PC-9 (cell line): Measurements from ENCODE around the gene KLK7.
A peak's percentile ranks its signal among the peaks of the same experiment; 100 is the strongest.

Experiments used
- EZH2 ChIP-seq: fragments of 200-600 bp; sonication (generic); IDR thresholded peaks from 2 replicates; pipeline ENCODE4 v1.8.0; 2017; ENCODE audit warnings: antibody characterized with exemption, low read depth
- TF ChIP-seq, protein P1 (sequence below): fragments of 200-600 bp; sonication (generic); conservative IDR thresholded peaks from 2 replicates; pipeline ENCODE4 v1.6.1; 2017; ENCODE audit warnings: mixed run types, antibody characterized with exemption, mild to moderate bottlenecking, moderate library complexity

DNA sequence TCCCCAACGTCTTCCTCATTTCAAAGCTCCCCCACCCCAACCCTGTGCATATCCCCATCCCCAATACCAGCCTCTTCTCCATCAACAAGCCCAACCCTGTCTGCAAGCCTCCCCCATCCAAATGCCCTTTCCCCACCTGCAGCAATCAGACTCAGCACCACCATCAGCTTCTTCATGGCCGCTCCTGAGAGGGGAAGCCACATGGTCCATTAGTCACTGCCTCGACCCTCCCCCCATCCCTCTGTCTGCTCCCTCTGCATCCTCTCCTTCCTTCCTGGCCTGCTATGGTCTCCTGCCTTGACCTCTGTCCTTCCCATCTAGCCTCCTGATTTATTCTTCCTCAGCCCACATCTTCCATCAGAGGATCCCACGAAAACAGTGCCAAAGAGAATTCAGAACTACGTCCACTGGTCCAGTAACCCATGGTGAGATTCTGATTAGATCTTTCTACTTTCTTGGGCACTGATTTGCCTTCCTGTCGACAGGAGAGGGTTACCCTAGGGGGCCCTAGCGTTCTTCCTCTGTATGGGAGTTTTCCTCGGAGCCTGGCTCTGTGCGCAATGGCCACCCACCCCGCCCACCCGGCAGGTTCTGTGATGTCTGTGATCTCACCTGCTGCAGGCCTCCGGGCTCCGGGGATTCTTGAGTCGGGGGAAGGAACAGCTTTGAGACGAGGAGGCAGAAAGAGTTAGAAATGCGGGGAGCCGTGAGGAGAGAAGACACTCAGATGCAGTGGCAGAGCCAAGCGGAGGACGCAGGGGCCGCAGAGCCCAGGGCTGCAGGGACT lies 15.6 kb downstream of the KLK7 start:
- TF ChIP-seq, protein P1, sequence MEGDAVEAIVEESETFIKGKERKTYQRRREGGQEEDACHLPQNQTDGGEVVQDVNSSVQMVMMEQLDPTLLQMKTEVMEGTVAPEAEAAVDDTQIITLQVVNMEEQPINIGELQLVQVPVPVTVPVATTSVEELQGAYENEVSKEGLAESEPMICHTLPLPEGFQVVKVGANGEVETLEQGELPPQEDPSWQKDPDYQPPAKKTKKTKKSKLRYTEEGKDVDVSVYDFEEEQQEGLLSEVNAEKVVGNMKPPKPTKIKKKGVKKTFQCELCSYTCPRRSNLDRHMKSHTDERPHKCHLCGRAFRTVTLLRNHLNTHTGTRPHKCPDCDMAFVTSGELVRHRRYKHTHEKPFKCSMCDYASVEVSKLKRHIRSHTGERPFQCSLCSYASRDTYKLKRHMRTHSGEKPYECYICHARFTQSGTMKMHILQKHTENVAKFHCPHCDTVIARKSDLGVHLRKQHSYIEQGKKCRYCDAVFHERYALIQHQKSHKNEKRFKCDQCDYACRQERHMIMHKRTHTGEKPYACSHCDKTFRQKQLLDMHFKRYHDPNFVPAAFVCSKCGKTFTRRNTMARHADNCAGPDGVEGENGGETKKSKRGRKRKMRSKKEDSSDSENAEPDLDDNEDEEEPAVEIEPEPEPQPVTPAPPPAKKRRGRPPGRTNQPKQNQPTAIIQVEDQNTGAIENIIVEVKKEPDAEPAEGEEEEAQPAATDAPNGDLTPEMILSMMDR = peak; percentile 52; the same call in 1 of the 2 replicates
- no peak for TF ChIP-seq EZH2
